Neutrophil (primary cell): ENCODE results near the gene C4orf46.

Experiments
- H3K27ac ChIP-seq: fragments of 200-600 bp; sonication (generic); 2 replicates; pipeline ENCODE4 v1.5.1; 2016; ENCODE audit warnings: mild to moderate bottlenecking, moderate library complexity
- H3K27me3 ChIP-seq: fragments of 200-600 bp; sonication (generic); 2 replicates; pipeline ENCODE4 v1.6.0; 2016; ENCODE audit warnings: mild to moderate bottlenecking
- H3K36me3 ChIP-seq: fragments of 200-600 bp; sonication (generic); 2 replicates; pipeline ENCODE4 v1.5.1; 2017
- H3K4me1 ChIP-seq, 2 experiments: fragments of 200-600 bp in 1 of 2; sonication (generic) in 1 of 2; 1 replicate in 1 of 2; 2 replicates in 1 of 2; pipeline versions ENCODE4 v1.5.1 to v1.6.1; 2013 to 2016; ENCODE audit warnings: low read depth in 1 of 2, low read length in 1 of 2, mild to moderate bottlenecking in 1 of 2, moderate library complexity in 1 of 2; ENCODE audit not compliant: control insufficient read depth in 1 of 2, insufficient read depth in 1 of 2
- H3K4me3 ChIP-seq, 2 experiments: fragments of 200-600 bp in 1 of 2; sonication (generic) in 1 of 2; 1 replicate in 1 of 2; 2 replicates in 1 of 2; pipeline ENCODE4 v1.5.1; 2013 to 2016; ENCODE audit warnings: low read depth in 1 of 2, low read length in 1 of 2, mild to moderate bottlenecking in 1 of 2, moderate library complexity in 1 of 2
- H3K9me3 ChIP-seq: fragments of 200-600 bp; sonication (generic); 2 replicates; pipeline ENCODE4 v1.5.1; 2016
- TF ChIP-seq, protein P1 (sequence below): fragments of 200-600 bp; sonication (generic); IDR thresholded peaks from 2 replicates; pipeline ENCODE4 v1.5.1; 2016; ENCODE audit warnings: antibody characterized with exemption

C4orf46 gene

DNA sequence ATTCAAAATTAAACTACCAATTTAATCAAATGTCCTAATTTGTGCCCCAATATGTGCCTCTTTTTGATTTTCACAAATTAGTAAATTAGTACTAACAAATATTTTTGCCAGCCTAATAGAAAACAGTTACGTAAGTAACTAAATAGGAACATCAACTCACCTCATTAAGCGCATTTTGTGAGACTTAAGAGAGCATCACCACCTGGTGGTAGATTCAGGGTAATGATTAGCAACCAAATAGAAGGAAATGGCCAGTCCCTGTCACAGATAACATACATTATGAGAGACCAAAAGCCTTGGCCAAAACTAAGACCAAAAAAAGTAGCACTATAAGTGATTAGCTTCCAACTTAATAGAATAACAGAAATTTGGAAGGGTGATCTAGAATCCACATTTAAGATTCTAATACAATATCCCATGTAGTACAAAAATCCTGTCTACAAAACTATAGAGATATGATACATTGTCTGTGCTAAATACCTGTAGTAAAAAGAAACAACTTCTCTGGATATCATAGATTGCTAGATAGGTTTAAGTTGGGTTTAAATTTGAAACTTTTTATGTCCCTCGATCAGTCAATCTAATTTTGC is 46.7 kb downstream of the C4orf46 start:
- H3K4me3 ChIP-seq, result no peak overlapping the region
- TF ChIP-seq, protein P1, sequence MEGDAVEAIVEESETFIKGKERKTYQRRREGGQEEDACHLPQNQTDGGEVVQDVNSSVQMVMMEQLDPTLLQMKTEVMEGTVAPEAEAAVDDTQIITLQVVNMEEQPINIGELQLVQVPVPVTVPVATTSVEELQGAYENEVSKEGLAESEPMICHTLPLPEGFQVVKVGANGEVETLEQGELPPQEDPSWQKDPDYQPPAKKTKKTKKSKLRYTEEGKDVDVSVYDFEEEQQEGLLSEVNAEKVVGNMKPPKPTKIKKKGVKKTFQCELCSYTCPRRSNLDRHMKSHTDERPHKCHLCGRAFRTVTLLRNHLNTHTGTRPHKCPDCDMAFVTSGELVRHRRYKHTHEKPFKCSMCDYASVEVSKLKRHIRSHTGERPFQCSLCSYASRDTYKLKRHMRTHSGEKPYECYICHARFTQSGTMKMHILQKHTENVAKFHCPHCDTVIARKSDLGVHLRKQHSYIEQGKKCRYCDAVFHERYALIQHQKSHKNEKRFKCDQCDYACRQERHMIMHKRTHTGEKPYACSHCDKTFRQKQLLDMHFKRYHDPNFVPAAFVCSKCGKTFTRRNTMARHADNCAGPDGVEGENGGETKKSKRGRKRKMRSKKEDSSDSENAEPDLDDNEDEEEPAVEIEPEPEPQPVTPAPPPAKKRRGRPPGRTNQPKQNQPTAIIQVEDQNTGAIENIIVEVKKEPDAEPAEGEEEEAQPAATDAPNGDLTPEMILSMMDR, result peak; percentile 37
- H3K27me3 ChIP-seq, result no peaks in the 10 kb centered on the region
- H3K9me3 ChIP-seq, result no peaks in the 10 kb centered on the region
- H3K27ac ChIP-seq, result no peak overlapping the region
- no peaks in the 10 kb centered on the region for H3K4me1 ChIP-seq
- no peaks in the 10 kb centered on the region for H3K36me3 ChIP-seq

DNA sequence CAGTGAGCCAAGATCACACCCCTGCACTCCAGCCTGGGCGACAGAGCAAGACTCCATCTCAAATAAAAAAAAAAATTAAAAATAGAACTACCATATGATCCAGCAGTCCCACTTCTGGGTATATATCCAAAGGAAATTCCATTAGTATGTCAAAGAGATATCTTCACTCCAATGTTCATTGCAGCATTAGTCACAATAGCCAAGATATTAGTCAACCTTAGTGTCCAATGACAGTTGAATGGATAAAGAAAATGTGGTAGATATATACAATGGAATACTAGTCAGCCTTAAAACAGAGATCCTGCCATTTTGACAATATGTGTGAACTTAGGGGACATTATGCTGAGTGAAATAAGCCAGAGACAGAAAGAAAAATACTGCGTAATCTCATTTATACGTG is 49.4 kb downstream of the C4orf46 start:
- H3K4me3 ChIP-seq, result no peak overlapping the region
- H3K36me3 ChIP-seq, result no peaks in the 10 kb centered on the region
- TF ChIP-seq, protein P1, result no peak
- H3K27me3 ChIP-seq, result no peaks in the 10 kb centered on the region
- H3K9me3 ChIP-seq, result no peaks in the 10 kb centered on the region
- H3K4me1 ChIP-seq, result no peaks in the 10 kb centered on the region
- no peak overlapping the region for H3K27ac ChIP-seq

- Histone ChIP-seq H3K27ac (no peak overlapping the region), H3K9me3 (no peaks in the 10 kb centered on the region), H3K36me3 (no peaks in the 10 kb centered on the region), H3K4me3 (no peak overlapping the region), H3K4me1 (no peaks in the 10 kb centered on the region), H3K27me3 (no peaks in the 10 kb centered on the region)
- TF ChIP-seq, protein P1, result no peak
Observed at GRCh38 chr4:158621729-158622128, 50.0 kb downstream of the C4orf46 start.

DNA sequence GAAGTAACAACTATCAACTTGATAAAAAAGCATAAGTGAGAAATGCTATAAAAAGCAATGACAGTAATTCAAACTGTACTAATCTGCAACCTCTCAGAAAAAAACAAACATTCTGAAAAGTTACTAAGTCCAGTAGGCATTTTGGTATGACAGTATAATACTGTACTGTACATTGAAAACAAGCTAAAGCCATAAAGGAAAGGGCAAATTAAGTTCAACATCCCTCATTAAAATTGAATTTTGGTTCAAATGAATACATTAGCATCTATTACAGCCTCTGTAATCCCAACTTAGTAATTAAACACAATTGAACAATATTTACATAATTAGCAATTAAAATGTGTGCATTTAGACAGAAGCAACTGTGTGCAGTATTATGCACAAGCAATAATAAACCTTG is 53.7 kb downstream of the C4orf46 start:
- Histone ChIP-seq H3K4me1 (no peaks in the 10 kb centered on the region), H3K36me3 (no peaks in the 10 kb centered on the region), H3K4me3 (no peak overlapping the region), H3K27ac (no peak overlapping the region), H3K9me3 (no peaks in the 10 kb centered on the region), H3K27me3 (no peaks in the 10 kb centered on the region)
- TF ChIP-seq, protein P1, result no peak
